Neuronal stem cell (in vitro differentiated cells): Measurements from ENCODE around the gene PRF1.
A peak's percentile ranks its signal among the peaks of the same experiment; 100 is the strongest.

Experiments used
- DNase-seq: peaks from one replicate; pipeline ENCODE4 v3.0.0-alpha.2; 2013; ENCODE audit warnings: low spot score
- H2AFZ ChIP-seq: one replicate; pipeline ENCODE4 v1.6.1; 2013; ENCODE audit warnings: mild to moderate bottlenecking, low read length, inconsistent platforms
- H2AK5ac ChIP-seq: 2 replicates; pipeline ENCODE4 v1.6.1; 2013; ENCODE audit warnings: low read depth, mild to moderate bottlenecking, inconsistent platforms, low read length, moderate library complexity, mixed read lengths
- H2BK120ac ChIP-seq: 2 replicates; pipeline ENCODE4 v1.6.1; 2013; ENCODE audit warnings: low read depth, mild to moderate bottlenecking, inconsistent platforms, low read length, moderate library complexity, mixed read lengths
- H2BK12ac ChIP-seq: one replicate; pipeline ENCODE4 v1.6.1; 2013; ENCODE audit warnings: low read length, inconsistent platforms
- H2BK15ac ChIP-seq: 2 replicates; pipeline ENCODE4 v1.6.1; 2013; ENCODE audit warnings: mild to moderate bottlenecking, low read length, inconsistent platforms, mixed read lengths
- H2BK5ac ChIP-seq: one replicate; pipeline ENCODE4 v1.6.1; 2013; ENCODE audit warnings: inconsistent platforms, mild to moderate bottlenecking, low read length, moderate library complexity
- H3K14ac ChIP-seq: one replicate; pipeline ENCODE4 v1.6.1; 2013; ENCODE audit warnings: low read length, inconsistent platforms
- H3K18ac ChIP-seq: 2 replicates; pipeline ENCODE4 v1.6.1; 2013; ENCODE audit warnings: low read length, inconsistent platforms
- H3K23ac ChIP-seq: 2 replicates; pipeline ENCODE4 v1.6.1; 2013; ENCODE audit warnings: low read depth, mild to moderate bottlenecking, mixed read lengths, low read length, inconsistent platforms; ENCODE audit not compliant: poor library complexity
- H3K27ac ChIP-seq: replicated peaks from 3 replicates; pipeline ENCODE4 v1.5.1; 2013; ENCODE audit warnings: low read length, inconsistent platforms
- H3K27me3 ChIP-seq, 3 experiments: 2 replicates each; pipeline ENCODE4 v1.6.1; 2013; ENCODE audit warnings: low read length in 3 of 3, mild to moderate bottlenecking in 2 of 3, inconsistent platforms in 1 of 3, low read depth in 1 of 3, mixed read lengths in 1 of 3, moderate library complexity in 1 of 3; ENCODE audit not compliant: control insufficient read depth in 3 of 3, insufficient read depth in 3 of 3
- H3K36me3 ChIP-seq, 2 donors: replicated peaks in 1 of 2; 2 replicates each; pipeline ENCODE4 v1.6.1; 2013; ENCODE audit warnings: low read length in 2 of 2; ENCODE audit not compliant: control insufficient read depth in 2 of 2, insufficient read depth in 2 of 2
- H3K4ac ChIP-seq: 2 replicates; pipeline ENCODE4 v1.6.1; 2013; ENCODE audit warnings: inconsistent platforms, mild to moderate bottlenecking, low read length, moderate library complexity
- H3K4me1 ChIP-seq, 2 donors: 1 replicate in 1 of 2; 2 replicates in 1 of 2; pipeline ENCODE4 v1.6.1; 2013; ENCODE audit warnings: low read length in 2 of 2, low read depth in 1 of 2; ENCODE audit not compliant: control insufficient read depth in 2 of 2, insufficient read depth in 1 of 2
- H3K4me2 ChIP-seq: one replicate; pipeline ENCODE4 v1.6.1; 2013; ENCODE audit warnings: mild to moderate bottlenecking, low read length, inconsistent platforms; ENCODE audit not compliant: insufficient read depth, poor library complexity, severe bottlenecking
- H3K4me3 ChIP-seq, 2 donors: 2 replicates each; pipeline ENCODE4 v1.5.1; 2013; ENCODE audit warnings: low read length in 2 of 2, mild to moderate bottlenecking in 2 of 2, inconsistent platforms in 1 of 2, moderate library complexity in 1 of 2
- H3K79me1 ChIP-seq: one replicate; pipeline ENCODE4 v1.6.1; 2013; ENCODE audit warnings: low read depth, mild to moderate bottlenecking, inconsistent platforms, low read length, moderate library complexity
- H3K9ac ChIP-seq: one replicate; pipeline ENCODE4 v1.6.1; 2013; ENCODE audit warnings: mild to moderate bottlenecking, low read depth, low read length, inconsistent platforms; ENCODE audit not compliant: poor library complexity
- H3K9me3 ChIP-seq, 2 donors: replicated peaks in 1 of 2; 2 replicates each; pipeline versions ENCODE3 to v1.6.1; 2013; ENCODE audit warnings: low read length in 2 of 2, mild to moderate bottlenecking in 2 of 2, inconsistent platforms in 1 of 2, low read depth in 1 of 2, mixed read lengths in 1 of 2, moderate library complexity in 1 of 2; ENCODE audit not compliant: control insufficient read depth in 2 of 2, insufficient read depth in 1 of 2
- H4K8ac ChIP-seq: one replicate; pipeline ENCODE4 v1.6.1; 2013; ENCODE audit warnings: low read depth, mild to moderate bottlenecking, inconsistent platforms, low read length, moderate library complexity
- H4K91ac ChIP-seq: one replicate; pipeline ENCODE4 v1.6.1; 2013; ENCODE audit warnings: low read length, low read depth, mild to moderate bottlenecking, inconsistent platforms; ENCODE audit not compliant: poor library complexity
- WGBS, 2 donors: extraction: QIAGEN DNeasy Blood & Tissue Kit; methylation state at CpG; one replicate each; pipeline ENCODE4 v1.1.7; 2013; ENCODE audit warnings: missing lambda C conversion rate in 2 of 2, mixed read lengths in 1 of 2; ENCODE audit not compliant: insufficient read length in 2 of 2, insufficient replicate concordance in 1 of 2; ENCODE audit errors: extremely low coverage in 2 of 2; 5-methylcytosine and 5-hydroxymethylcytosine counted together

Gene PRF1

DNA sequence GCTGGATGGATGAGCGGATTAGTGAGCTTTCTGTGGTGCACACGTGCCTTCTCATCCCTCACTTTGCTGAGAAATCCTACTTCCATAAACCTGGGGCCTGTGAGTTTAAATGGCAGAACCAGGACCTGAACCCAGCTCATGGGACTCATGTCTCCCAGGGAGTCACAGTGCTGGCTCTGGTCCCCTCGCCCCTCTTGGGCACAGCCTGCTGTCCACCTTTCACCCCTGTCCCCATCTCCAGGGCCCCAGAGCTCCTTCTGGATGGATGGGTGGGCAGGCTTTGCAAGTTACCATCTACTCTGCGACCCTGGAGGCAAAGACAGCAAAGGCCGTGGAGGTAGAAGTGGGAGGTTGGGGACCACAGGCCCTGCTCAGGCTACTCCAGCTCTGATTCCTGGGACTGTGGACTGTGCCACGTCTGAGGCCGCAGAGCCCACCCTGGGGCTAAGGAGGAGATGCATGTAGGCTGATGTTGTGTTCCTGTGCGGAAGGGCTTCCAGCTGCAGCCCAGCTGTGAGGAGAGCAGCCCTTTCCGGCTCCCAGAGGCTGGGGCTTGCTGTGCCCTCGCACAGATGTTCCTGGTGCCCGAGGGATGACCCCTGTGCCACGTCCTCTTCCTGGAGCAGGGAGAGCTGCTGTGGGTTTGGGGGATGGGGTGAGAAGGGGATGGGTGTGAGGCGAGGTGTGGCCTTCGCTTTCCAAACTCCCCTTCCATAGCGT, 40.3 kb downstream of the PRF1 start:
- no peak for DNase-seq
- Histone ChIP-seq H3K4me3 (no peak overlapping the region), H3K23ac (peak overlapping the region; percentile 17), H3K4ac (no peak overlapping the region), H4K91ac (peak overlapping the region; percentile 57), H3K9ac (no peak overlapping the region), H3K9me3 (no peaks in the 10 kb centered on the region), H2AK5ac (no peak overlapping the region), H3K14ac (no peak overlapping the region), H4K8ac (peak overlapping the region; percentile 3), H2BK120ac (no peak overlapping the region), H3K79me1 (no peaks in the 10 kb centered on the region), H3K36me3 (no peaks in the 10 kb centered on the region), H2AFZ (no peak overlapping the region), H3K4me1 (peaks cover 0 to 9% of the 10 kb centered on the region in 2 donors), H2BK5ac (peak overlapping the region; percentile 70), H3K4me2 (no peak overlapping the region), H3K27ac (no peak overlapping the region), H3K27me3 (no peaks in the 10 kb centered on the region), H2BK12ac (no peak overlapping the region), H2BK15ac (no peak overlapping the region), H3K18ac (peak overlapping the region; percentile 72)
- no CpG with 5 or more reads among the region's 15 CpGs for WGBS, 2 donors

DNA sequence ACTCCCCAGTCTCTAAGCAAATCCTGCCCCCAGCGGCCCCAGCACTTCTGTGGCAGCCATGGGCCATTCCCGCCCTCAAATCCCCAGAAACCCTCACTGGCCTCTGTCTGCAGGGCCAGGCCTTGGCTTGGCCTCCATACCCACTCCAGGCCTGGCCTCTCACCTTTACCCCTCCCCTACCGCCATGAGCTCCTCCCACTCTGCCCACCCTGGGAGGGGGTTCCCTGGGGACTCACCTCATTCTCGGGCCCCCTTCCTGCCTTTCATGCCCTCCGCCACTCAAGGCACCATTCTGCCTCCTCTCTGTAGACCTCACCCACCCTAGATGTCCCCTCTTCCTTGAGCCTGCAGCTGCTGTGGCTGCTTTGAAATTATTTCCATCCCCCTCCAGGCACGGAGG, 41.0 kb downstream of the PRF1 start:
- no peak overlapping the region for H2BK12ac ChIP-seq
- H3K79me1 ChIP-seq: no peaks in the 10 kb centered on the region
- no peak overlapping the region for H3K27ac ChIP-seq

DNA sequence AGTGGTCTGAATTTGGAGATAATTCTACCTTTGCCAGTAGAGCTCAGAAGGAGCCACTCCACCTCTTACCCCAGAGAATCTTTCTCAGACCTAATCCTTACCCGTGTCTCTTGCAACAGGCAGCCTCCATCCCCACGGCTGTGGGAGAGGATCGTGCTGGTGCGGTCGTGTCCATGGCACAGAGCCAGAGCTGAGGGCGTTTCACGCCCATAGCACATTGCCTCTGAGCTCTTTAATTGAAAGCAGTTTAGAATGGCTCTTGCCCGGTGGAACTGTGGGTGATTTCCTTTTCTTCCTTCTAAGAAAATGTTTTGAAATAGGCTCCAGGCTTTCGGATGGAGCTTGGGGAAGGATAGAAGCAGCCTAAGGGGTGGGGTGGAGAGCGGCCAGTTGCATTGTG, 41.5 kb downstream of the PRF1 start:
- Histone ChIP-seq H3K27me3 (no peaks in the 10 kb centered on the region), H2BK15ac (no peak overlapping the region), H2BK120ac (no peak overlapping the region), H4K8ac (no peak overlapping the region), H2BK12ac (no peak overlapping the region), H3K4me3 (no peak overlapping the region), H3K4ac (no peak overlapping the region), H2BK5ac (no peak overlapping the region), H3K79me1 (no peaks in the 10 kb centered on the region), H3K36me3 (no peaks in the 10 kb centered on the region), H3K9ac (no peak overlapping the region), H3K18ac (no peak overlapping the region), H3K4me2 (no peak overlapping the region), H3K23ac (no peak overlapping the region), H4K91ac (no peak overlapping the region), H3K14ac (no peak overlapping the region), H2AK5ac (no peak overlapping the region), H3K27ac (no peak overlapping the region), H3K4me1 (peaks cover 0 to 9% of the 10 kb centered on the region in 2 donors), H3K9me3 (no peaks in the 10 kb centered on the region), H2AFZ (no peak overlapping the region)
- WGBS, 2 donors: no CpG with 5 or more reads among the region's 10 CpGs
- no peak for DNase-seq

More for the DNA sequence above, 41.0 kb downstream of the PRF1 start:
- H2AFZ ChIP-seq: no peak overlapping the region
- DNase-seq: no peak
- no peak overlapping the region for H4K91ac ChIP-seq
- no peak overlapping the region for H3K18ac ChIP-seq
- H2BK120ac ChIP-seq: no peak overlapping the region
- H3K4ac ChIP-seq: no peak overlapping the region
- H3K4me1 ChIP-seq: peaks cover 0 to 9% of the 10 kb centered on the region in 2 donors
- no peaks in the 10 kb centered on the region for H3K36me3 ChIP-seq
- no peak overlapping the region for H4K8ac ChIP-seq
- H3K23ac ChIP-seq: no peak overlapping the region
- no CpG with 5 or more reads among the region's 6 CpGs for WGBS, 2 donors
- no peaks in the 10 kb centered on the region for H3K9me3 ChIP-seq
- no peak overlapping the region for H3K4me2 ChIP-seq
- H3K4me3 ChIP-seq: no peak overlapping the region
- no peak overlapping the region for H2AK5ac ChIP-seq
- no peaks in the 10 kb centered on the region for H3K27me3 ChIP-seq
- no peak overlapping the region for H3K14ac ChIP-seq
- H2BK15ac ChIP-seq: no peak overlapping the region
- no peak overlapping the region for H3K9ac ChIP-seq
- no peak overlapping the region for H2BK5ac ChIP-seq

DNA sequence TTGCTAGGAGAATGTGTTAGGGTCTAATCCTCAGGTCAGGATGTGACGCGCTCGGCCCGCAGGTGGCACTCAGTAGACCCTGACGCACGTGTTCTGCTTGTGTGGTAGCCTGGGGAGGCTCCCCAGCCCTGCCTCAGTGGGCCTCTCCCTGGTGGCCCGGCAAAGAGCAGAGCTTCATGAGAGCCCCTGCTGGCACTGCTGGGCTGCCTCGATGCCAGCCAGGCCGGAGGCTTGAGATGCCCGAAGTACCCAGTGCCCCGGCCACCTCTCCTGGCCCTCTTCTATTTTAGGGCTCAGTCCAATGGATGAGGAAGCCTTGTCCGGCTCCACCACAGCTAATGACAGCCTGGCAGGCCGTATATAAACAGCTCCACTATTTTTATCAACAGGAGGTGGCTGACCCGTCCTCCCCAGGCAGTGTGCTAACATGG, 42.0 kb downstream of the PRF1 start:
- peaks cover 0 to 9% of the 10 kb centered on the region in 2 donors for H3K4me1 ChIP-seq
- no peak overlapping the region for H3K9ac ChIP-seq
- H3K9me3 ChIP-seq: no peaks in the 10 kb centered on the region
- H2BK15ac ChIP-seq: no peak overlapping the region
- H3K79me1 ChIP-seq: no peaks in the 10 kb centered on the region
- H4K8ac ChIP-seq: no peak overlapping the region
- no peak overlapping the region for H2BK120ac ChIP-seq
- no peak overlapping the region for H3K23ac ChIP-seq
- no peak overlapping the region for H3K18ac ChIP-seq
- no peak for DNase-seq
- no peak overlapping the region for H4K91ac ChIP-seq
- no peaks in the 10 kb centered on the region for H3K36me3 ChIP-seq
- no peak overlapping the region for H3K4me2 ChIP-seq
- H2BK5ac ChIP-seq: no peak overlapping the region
- WGBS, 2 donors: no CpG with 5 or more reads among the region's 14 CpGs
- no peak overlapping the region for H3K4me3 ChIP-seq
- no peak overlapping the region for H3K4ac ChIP-seq
- H2BK12ac ChIP-seq: no peak overlapping the region
- no peak overlapping the region for H2AFZ ChIP-seq
- no peak overlapping the region for H3K14ac ChIP-seq
- H2AK5ac ChIP-seq: no peak overlapping the region
- H3K27me3 ChIP-seq: no peaks in the 10 kb centered on the region
- no peak overlapping the region for H3K27ac ChIP-seq
